Progenitor cell of endocrine pancreas (in vitro differentiated cells): Measurements from ENCODE around the gene SURF6. TPM values are rescaled to one million over a fixed set of nuclear protein-coding genes. Genes with fewer than 3 reads are reported as not detected.
"Not testable (repeated sequence)": the region's sequence is repeated elsewhere in the genome, so short reads cannot be mapped to it uniquely, and the experiment has no call there.

Experiments used
- DNase-seq: peaks from one replicate; pipeline ENCODE4 v3.0.0; 2021; ENCODE audit warnings: low spot score; ENCODE audit not compliant: unreplicated experiment
- H3K27ac Mint-ChIP-seq: 2 replicates; pipeline ENCODE4 v1.8.0; 2021; ENCODE audit warnings: mild to moderate bottlenecking, moderate library complexity, mixed read lengths
- H3K27me3 Mint-ChIP-seq: 2 replicates; pipeline ENCODE4 v1.8.0; 2021; ENCODE audit warnings: mixed read lengths
- H3K36me3 Mint-ChIP-seq: 2 replicates; pipeline ENCODE4 v1.8.0; 2022; ENCODE audit warnings: mixed read lengths; ENCODE audit not compliant: insufficient read depth
- H3K4me1 Mint-ChIP-seq: 2 replicates; pipeline ENCODE4 v1.8.0; 2021; ENCODE audit warnings: low read depth, mixed read lengths
- H3K4me3 Mint-ChIP-seq: 2 replicates; pipeline ENCODE4 v1.8.0; 2021; ENCODE audit warnings: low read depth, mild to moderate bottlenecking, moderate library complexity, mixed read lengths
- H3K9me3 Mint-ChIP-seq: 2 replicates; pipeline ENCODE4 v1.8.0; 2021; ENCODE audit warnings: low read depth, mixed read lengths
- CTCF ChIP-seq: fragments of 200-600 bp; sonication (generic); IDR thresholded peaks from one replicate; pipeline ENCODE4 v1.5.0; 2021; ENCODE audit warnings: antibody characterized with exemption, mild to moderate bottlenecking; ENCODE audit not compliant: unreplicated experiment
- total RNA-seq: library from RNA; stranded (reverse); gene quantifications from 2 replicates; pipeline ENCODE4 v1.2.1, GENCODE V29; 2021

Gene SURF6
- total RNA-seq, 1 donor from 2014 or later = 23.1 TPM

GRCh38 chr9:133340916-133341315 lies 4.9 kb upstream of the SURF6 start:
- Mint-ChIP-seq H3K9me3 (no peaks in the 10 kb centered on the region), H3K36me3 (peaks cover 13% of the 10 kb centered on the region), H3K4me3 (no peak overlapping the region), H3K4me1 (peaks cover 1% of the 10 kb centered on the region), H3K27ac (no peak overlapping the region), H3K27me3 (no peaks in the 10 kb centered on the region)
- TF ChIP-seq CTCF = no peak
- DNase-seq = no peak

- Mint-ChIP-seq H3K4me1 (peaks cover 4% of the 10 kb centered on the region), H3K27ac (no peak overlapping the region), H3K9me3 (no peaks in the 10 kb centered on the region), H3K27me3 (no peaks in the 10 kb centered on the region), H3K4me3 (no peak overlapping the region), H3K36me3 (peaks cover 13% of the 10 kb centered on the region)
- no peak for TF ChIP-seq CTCF
- DNase-seq = no peak
Observed at GRCh38 chr9:133340256-133340655, 4.3 kb upstream of the SURF6 start.

- no peak overlapping the region for H3K4me3 Mint-ChIP-seq
- H3K27me3 Mint-ChIP-seq = no peaks in the 10 kb centered on the region
- TF ChIP-seq CTCF = no peak
- H3K9me3 Mint-ChIP-seq = no peaks in the 10 kb centered on the region
- H3K36me3 Mint-ChIP-seq = peaks cover 13% of the 10 kb centered on the region
- H3K27ac Mint-ChIP-seq = no peak overlapping the region
- peaks cover 8% of the 10 kb centered on the region for H3K4me1 Mint-ChIP-seq
- no peak for DNase-seq
Observed at GRCh38 chr9:133339641-133340040, 3.7 kb upstream of the SURF6 start.

- H3K9me3 Mint-ChIP-seq, DNase-seq, H3K27ac Mint-ChIP-seq, H3K4me1 Mint-ChIP-seq, H3K27me3 Mint-ChIP-seq: not testable (repeated sequence)
- Mint-ChIP-seq H3K4me3 (peak overlapping the region; percentile 97), H3K36me3 (peaks cover 20% of the 10 kb centered on the region)
Observed at GRCh38 chr9:133334888-133335287, 1.1 kb downstream of the SURF6 start.

GRCh38 chr9:133334161-133334560 lies 1.8 kb downstream of the SURF6 start:
- no peaks in the 10 kb centered on the region for H3K27me3 Mint-ChIP-seq

More at GRCh38 chr9:133334161-133334560, 1.8 kb downstream of the SURF6 start:
- DNase-seq = no peak
- Mint-ChIP-seq H3K4me1 (peaks cover 8% of the 10 kb centered on the region), H3K4me3 (peak overlapping the region; percentile 97), H3K27ac (no peak overlapping the region), H3K36me3 (peaks cover 19% of the 10 kb centered on the region), H3K9me3 (no peaks in the 10 kb centered on the region)
- TF ChIP-seq CTCF = no peak
